GM18511 (cell line): ENCODE measurements around the gene SACS.
"Not testable (repeated sequence)": the region's sequence is repeated elsewhere in the genome, so short reads cannot be mapped to it uniquely, and the experiment has no call there.

ENCODE experiments used
- ATAC-seq: cut with Tn5 transposase; IDR thresholded peaks from one replicate; pipeline ENCODE4 v1.9.1; 2021; ENCODE audit warnings: mild to moderate bottlenecking, moderate library complexity; ENCODE audit not compliant: unreplicated experiment

The SACS gene

GRCh38 chr13:23455401-23456185 lies 22.1 kb upstream of the SACS start:
- ATAC-seq, result no peak

DNA sequence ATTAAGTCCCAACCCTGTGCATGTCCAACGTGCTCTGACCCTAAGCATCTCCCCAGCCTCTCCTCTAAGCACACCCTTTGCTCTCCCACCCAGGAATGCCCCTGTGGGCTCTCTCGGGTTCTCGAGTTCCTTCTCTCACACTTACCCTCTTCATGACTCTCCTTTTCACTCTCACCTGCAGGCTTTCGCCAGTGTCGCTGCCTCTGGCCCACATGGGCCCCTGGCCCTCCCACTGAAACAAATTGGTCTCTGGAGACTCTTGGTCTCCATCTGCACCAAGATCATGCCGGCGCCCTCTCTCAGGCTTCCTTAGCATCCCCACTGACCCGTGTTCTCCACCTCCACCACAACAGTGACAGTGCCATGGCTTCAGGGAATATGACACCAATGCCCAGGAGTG lies 19.6 kb upstream of the SACS start:
- ATAC-seq, result no peak

GRCh38 chr13:23450340-23451046 lies 17.0 kb upstream of the SACS start:
- ATAC-seq, result no peak

GRCh38 chr13:23449398-23450162 lies 16.1 kb upstream of the SACS start:
- no peak for ATAC-seq

DNA sequence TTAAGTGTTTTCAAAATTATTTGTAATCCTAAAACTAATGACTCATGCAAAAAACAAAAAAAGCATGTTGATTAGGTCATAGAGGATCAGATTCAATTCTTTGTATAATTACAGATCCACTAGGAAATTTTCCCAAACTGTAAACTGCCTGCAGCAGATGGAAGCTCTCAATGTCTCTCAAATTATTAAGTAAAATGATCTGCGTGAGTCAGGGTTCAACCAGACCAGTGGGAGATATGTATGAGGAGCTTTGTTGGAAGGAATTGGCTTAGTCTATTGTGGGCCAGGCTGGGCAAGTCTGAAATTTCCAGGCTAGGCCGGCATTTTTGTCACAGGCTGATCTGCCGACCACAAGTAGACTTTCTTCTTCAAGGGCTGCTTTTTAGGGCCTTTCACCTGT lies 14.4 kb upstream of the SACS start:
- no peak for ATAC-seq

DNA sequence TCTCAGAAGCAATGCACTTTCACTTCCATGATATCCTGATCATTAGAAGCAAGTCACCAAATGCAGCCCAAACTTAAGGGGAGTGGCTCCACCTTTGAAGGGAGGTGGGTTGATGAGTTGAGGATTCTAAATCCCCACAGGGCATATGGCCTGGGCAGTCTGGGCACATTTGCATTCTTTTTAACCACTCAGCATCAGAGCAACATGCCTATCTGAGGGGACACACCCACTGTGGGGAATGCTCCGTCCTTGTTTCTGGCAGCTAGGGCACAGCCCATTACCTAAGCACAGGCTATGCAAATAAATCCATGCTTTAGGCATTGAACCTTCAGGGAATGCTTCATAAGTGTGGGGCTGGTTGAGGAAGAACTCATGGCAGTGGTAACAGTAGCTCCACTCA lies 12.3 kb upstream of the SACS start:
- no peak for ATAC-seq

- no peak for ATAC-seq
These were observed 10.4 kb upstream of the SACS start for GRCh38 chr13:23443878-23444277.

DNA sequence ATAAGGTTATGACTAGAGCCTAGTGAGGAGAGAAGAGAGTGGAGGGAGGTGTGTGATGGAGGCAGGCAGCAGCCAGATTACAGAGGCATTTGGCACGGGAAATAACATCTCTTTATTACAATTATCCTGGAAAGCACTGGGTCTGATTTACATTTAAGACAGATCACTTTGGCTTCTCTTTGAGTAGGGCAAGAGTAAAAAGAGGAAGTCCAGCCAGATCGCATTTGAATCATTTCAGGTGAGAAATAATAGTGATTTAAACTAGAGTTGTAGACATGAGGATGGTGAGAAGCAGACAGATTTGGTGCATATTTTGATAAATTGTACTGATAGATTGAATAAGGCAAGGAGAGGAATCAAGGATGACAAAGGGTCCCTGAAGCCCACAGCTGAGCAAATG lies 9.6 kb upstream of the SACS start:
- ATAC-seq, result no peak

DNA sequence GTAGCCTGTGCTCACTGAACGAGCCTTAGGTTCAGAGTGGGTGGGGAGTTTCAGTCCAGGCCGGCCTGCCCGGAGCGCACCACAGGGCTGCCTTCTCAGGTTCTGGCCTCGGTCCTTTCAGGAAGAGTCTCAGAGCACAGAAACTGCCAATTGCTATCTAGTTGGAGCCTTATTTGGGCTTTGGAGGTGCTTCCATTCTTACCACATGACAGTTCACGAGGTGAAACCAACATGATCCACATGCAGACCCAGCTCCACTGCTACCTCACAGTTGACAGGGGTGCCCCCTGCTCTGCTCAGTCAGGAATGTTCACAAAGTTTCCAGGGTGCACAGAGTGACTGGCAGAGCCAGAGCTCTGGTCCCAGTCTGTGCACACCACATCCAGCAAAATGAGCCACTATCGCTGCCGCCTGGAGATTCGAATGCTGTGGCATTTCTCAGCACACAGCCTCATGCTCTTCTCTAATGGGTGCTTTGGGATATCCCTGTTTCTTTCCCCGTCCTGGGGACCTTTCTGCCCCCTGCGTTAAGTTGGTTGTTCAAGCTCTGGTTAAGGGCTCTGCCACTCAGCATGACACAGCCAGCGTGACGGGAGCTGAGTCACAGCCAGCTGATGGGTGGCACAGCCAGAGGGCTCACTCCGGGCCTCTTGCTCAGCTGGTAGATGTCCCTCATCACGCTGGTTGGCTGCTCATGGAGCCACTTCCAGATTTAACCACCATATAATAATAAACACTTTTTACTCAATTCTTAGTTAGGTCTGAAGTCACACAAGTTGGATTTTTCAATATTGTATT lies 7.5 kb upstream of the SACS start:
- ATAC-seq, result no peak

GRCh38 chr13:23440324-23440723 lies 6.8 kb upstream of the SACS start:
- ATAC-seq, result not testable (repeated sequence)

DNA sequence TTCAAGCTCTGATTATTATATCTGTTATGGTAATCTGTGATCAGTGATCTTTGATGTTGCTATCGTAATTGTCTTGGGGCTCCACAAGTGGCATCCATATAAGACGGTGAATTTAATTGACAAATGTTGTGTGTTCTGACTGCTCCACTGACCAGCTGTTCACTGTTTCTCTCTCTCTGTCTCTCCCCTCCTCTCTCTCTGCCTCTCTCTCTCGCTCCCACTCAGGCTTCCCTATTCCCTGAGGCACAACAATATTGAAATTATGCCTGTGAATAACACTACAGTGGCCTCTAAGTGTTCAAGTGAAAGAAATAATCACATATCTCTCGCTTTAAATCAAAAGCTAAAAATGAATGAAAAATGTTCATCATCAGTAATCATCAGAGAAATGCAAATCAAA lies 4.4 kb upstream of the SACS start:
- ATAC-seq, result no peak

DNA sequence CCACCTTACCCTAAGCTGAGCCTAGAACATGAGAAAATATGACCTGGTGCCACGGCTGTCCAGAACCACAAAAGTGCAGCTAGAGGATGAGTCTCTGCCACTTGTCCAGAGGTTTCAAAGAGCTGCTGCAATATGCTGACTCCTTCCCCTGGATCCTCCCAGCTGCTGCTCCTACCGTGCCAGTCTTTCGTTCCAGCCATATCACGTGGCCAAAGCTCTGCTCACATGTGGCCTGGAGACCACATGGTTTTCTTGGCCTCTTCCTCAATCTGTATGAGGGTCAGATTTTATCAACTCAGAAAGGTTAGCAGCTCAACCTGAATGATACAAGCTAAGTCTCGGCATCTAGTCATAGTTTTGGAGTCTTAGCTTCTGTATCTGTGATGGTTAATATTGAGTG lies 3.2 kb upstream of the SACS start:
- ATAC-seq, result no peak

GRCh38 chr13:23434491-23434890 lies 989 bp upstream of the SACS start:
- no peak for ATAC-seq

GRCh38 chr13:23432626-23433025 lies 876 bp downstream of the SACS start:
- ATAC-seq, result no peak

GRCh38 chr13:23430664-23431063 lies 2.8 kb downstream of the SACS start:
- no peak for ATAC-seq

DNA sequence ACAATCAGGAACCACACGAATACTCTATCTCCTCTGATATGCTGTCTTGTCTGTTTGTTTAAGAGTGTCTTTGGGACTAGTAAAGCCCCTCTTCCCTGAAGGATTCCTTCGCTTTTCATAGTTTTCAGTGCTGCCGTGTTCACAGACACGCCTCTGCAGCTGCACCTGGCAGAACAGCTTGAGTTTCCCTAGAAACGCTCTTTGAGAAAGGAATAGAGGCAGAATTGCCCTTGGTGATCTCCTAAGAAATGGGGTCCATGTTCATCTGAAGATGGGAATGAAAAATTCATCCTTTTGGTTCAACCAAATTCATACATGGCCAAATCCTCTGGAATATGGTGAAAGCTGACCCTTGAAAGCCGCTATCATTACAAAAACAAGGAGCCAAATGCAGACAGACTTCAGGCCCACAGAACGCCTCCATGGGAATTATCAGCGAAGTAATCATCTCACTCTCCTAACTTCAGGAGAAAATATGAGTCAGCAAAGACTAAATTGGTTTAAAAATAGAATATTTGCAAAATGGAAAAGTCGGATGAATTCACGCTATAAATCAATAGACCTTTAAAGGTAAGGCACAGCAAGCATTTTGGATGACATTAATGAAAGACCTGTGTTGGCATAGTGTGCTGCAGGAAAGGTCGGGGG lies 5.5 kb downstream of the SACS start:
- ATAC-seq, result no peak

GRCh38 chr13:23427342-23427843 lies 6.1 kb downstream of the SACS start:
- ATAC-seq, result no peak

- no peak for ATAC-seq
These were observed 11.9 kb downstream of the SACS start for GRCh38 chr13:23421596-23421995.

DNA sequence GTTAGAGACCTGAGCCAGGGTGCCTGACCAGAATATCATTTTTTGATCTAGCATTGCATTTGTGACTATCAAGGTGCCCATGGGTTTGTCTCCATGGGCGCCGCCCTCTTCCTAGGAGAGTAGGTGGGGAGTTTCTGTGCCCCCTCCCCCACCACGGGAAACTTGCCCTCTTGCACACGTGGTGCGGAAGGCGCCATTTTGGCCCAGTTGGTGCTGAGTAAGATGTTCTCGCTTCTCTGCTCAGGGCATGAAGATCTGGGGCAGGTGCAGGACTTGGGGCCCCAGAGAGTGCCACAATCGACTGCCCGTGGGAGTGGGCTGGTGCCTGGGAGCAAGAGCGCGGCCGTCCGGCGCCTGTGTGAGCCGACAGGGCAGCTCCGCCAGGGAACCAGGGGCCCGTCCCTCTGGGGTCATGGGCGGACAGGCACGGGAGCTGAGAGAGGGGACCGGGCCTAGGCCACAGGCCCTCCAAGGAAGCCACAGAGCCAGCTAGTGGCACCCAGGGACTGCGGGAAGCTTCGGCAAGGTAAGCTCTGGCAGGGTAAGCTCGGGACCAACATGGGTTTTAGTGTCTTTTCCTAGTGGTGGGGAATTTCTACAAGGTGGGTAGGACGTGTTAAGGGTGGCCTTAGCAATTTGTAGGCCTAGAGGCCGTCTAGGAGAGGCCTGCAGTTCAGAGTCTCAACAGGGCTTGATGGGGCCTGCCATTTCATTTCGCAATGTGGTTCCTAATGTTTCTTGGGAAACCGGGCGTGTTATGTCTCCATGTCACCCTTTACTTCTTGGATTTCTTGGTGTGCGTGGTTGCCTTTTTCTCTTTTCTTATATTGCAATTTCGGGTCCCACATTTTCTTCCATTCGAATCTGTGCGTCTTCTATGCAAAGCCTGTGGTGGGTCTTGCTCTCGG lies 14.5 kb downstream of the SACS start:
- no peak for ATAC-seq
